Thyroid gland (tissue), 4 donors: Measurements from ENCODE around the gene SLC29A4. TPM values are rescaled to one million over a fixed set of nuclear protein-coding genes. Genes with fewer than 3 reads are reported as not detected.
A peak's percentile ranks its signal among the peaks of the same experiment; 100 is the strongest.

Source experiments
- DNase-seq, 2 donors: peaks; one replicate each; pipeline ENCODE4 v3.0.0-alpha.2; 2019
- H3K27ac ChIP-seq, 3 donors: fragments of 200-600 bp; sonication (generic); 1 replicate in 2 of 3; 2 replicates in 1 of 3; pipeline ENCODE4 v1.5.1; 2016 to 2019; ENCODE audit warnings: mild to moderate bottlenecking in 1 of 3, moderate library complexity in 1 of 3
- H3K27me3 ChIP-seq: fragments of 200-600 bp; sonication (generic); one replicate; pipeline ENCODE4 v1.5.1; 2019
- H3K36me3 ChIP-seq, 2 donors: fragments of 200-600 bp; sonication (generic); one replicate each; pipeline ENCODE4 v1.5.1; 2016 to 2019
- H3K4me1 ChIP-seq, 2 donors: fragments of 200-600 bp; sonication (generic); one replicate each; pipeline ENCODE4 v1.5.1; 2017 to 2019
- H3K4me3 ChIP-seq, 3 donors: fragments of 200-600 bp; sonication (generic); replicated peaks in 1 of 3; 1 replicate in 2 of 3; 2 replicates in 1 of 3; pipeline ENCODE4 v1.5.1; 2016; ENCODE audit warnings: mild to moderate bottlenecking in 1 of 3
- H3K9me3 ChIP-seq: fragments of 200-600 bp; sonication (generic); one replicate; pipeline ENCODE4 v1.5.1; 2017
- POLR2A ChIP-seq, 2 donors: fragments of 450-650 bp; IDR thresholded peaks; one replicate each; pipeline ENCODE4 v1.6.1; 2017; ENCODE audit warnings: antibody characterized with exemption in 2 of 2, mild to moderate bottlenecking in 2 of 2, moderate library complexity in 1 of 2
- WGBS, 2 donors: methylation state at CpG; one replicate each; pipeline ENCODE4 v1.1.5; 2017; 5-methylcytosine and 5-hydroxymethylcytosine counted together
- intact Hi-C: fragments of 100-400 bp; cut with DNase I; formaldehyde crosslinking; loops from one replicate; pipeline ENCODE4 v1.15.1; 2023
- total RNA-seq, 4 donors: library from RNA; depleted of rRNA; stranded (reverse); fragments of >200 nt; gene quantifications; one replicate each; pipeline ENCODE4 v1.2.3, GENCODE V29; 2016
- TF ChIP-seq, protein P1 (sequence below), 6 experiments: fragments of 200-600 bp in 3 of 6; fragments of 450-650 bp in 3 of 6; sonication (generic) in 3 of 6; IDR thresholded peaks; one replicate each; pipeline ENCODE4 v1.5.1; 2016 to 2019; ENCODE audit warnings: antibody characterized with exemption in 6 of 6, mild to moderate bottlenecking in 2 of 6, inconsistent platforms in 1 of 6, moderate library complexity in 1 of 6

Gene SLC29A4
- total RNA-seq, 4 donors from 2014 or later = 8.5 to 23.2 (median 14.4) TPM

DNA sequence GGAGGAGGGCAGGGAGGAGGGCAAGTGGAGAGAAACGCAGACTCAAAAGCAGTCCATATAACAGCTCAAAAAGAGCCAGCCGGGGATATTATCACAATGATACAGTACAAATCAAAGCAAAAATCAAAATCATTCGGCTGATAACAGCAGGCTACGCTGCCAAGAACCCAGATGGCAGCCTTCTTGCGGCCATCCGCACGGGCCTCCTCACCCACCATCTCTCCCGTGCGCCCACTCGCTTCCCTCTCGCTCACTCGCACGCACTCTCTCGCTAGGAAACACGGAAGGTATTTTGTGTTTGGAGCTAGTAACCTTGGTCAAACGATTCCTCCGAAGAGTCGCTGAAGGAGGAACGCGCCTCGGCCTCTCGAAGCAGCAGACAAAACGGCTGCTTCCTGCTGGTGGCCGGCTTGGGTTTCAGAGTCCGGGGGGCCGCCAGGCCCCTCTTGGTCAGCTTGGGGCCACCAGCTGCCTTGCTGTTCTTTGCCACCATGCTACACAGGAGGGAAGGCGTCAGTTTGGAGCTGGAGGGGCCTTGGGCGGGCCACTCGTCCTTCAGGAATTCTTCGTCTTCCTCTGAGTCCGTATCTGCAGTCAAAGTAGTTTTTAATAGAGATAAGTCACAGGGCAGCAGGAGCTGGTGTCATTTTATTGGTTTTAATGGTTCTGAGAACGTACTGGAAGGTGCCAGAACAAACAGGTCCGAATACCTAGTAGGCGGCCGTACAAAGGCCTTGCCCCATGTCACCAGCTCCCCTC lies 68.9 kb downstream of the SLC29A4 start:
- WGBS, 2 donors = 94 to 95% methylated on average over 34 to 35 of the region's 35 CpGs
- DNase-seq = no peak
- peaks cover 8 to 12% of the 10 kb centered on the region in 2 donors for H3K4me1 ChIP-seq
- H3K36me3 ChIP-seq = peaks cover 22 to 27% of the 10 kb centered on the region in 2 donors
- TF ChIP-seq, protein P1, sequence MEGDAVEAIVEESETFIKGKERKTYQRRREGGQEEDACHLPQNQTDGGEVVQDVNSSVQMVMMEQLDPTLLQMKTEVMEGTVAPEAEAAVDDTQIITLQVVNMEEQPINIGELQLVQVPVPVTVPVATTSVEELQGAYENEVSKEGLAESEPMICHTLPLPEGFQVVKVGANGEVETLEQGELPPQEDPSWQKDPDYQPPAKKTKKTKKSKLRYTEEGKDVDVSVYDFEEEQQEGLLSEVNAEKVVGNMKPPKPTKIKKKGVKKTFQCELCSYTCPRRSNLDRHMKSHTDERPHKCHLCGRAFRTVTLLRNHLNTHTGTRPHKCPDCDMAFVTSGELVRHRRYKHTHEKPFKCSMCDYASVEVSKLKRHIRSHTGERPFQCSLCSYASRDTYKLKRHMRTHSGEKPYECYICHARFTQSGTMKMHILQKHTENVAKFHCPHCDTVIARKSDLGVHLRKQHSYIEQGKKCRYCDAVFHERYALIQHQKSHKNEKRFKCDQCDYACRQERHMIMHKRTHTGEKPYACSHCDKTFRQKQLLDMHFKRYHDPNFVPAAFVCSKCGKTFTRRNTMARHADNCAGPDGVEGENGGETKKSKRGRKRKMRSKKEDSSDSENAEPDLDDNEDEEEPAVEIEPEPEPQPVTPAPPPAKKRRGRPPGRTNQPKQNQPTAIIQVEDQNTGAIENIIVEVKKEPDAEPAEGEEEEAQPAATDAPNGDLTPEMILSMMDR (IDR thresholded peaks at IDR 0.05) = no peak
- TF ChIP-seq POLR2A (IDR thresholded peaks at IDR 0.05) = no peak
- H3K9me3 ChIP-seq = no peaks in the 10 kb centered on the region
- no peak overlapping the region for H3K27ac ChIP-seq
- H3K4me3 ChIP-seq = no peak overlapping the region
- H3K27me3 ChIP-seq = no peaks in the 10 kb centered on the region
- intact Hi-C loops = no loop called here

DNA sequence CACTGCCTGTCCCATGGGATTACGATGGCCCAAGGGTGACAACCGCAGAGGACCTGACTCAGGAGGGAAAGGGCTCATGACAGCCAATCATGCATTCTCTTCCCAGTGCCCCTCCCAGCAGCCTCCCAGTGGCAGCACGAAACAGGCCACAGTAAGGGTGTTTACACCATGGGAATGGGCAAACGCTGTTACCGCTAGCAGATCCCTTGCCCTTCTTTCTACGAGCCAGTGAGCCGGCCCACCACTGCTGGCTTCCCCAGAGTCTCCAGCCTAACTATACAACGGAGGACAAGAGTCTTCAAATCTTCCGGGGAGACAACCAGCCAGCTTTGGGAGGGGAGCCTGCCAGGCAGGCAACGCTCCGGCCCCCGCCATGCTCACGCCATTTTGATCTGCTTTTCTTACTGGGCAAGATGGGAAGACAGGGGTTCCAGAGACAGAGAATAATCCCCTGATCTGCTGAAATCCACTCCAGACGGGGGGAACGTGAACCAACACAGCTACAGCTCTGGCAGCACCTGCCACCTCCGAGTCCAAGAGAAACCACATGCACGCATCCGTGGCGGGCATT lies 69.8 kb downstream of the SLC29A4 start:
- H3K36me3 ChIP-seq = peaks cover 27 to 30% of the 10 kb centered on the region in 2 donors
- H3K27ac ChIP-seq = no peak overlapping the region
- H3K27me3 ChIP-seq = no peaks in the 10 kb centered on the region
- H3K4me1 ChIP-seq = peaks cover 10 to 15% of the 10 kb centered on the region in 2 donors
- TF ChIP-seq, protein P1 (IDR thresholded peaks at IDR 0.05) = no peak
- TF ChIP-seq POLR2A (IDR thresholded peaks at IDR 0.05) = no peak
- DNase-seq = no peak
- intact Hi-C loops = no loop called here
- H3K4me3 ChIP-seq = no peak overlapping the region
- WGBS, 2 donors = 95% methylated on average over 17 to 19 of the region's 19 CpGs
- H3K9me3 ChIP-seq = no peaks in the 10 kb centered on the region

DNA sequence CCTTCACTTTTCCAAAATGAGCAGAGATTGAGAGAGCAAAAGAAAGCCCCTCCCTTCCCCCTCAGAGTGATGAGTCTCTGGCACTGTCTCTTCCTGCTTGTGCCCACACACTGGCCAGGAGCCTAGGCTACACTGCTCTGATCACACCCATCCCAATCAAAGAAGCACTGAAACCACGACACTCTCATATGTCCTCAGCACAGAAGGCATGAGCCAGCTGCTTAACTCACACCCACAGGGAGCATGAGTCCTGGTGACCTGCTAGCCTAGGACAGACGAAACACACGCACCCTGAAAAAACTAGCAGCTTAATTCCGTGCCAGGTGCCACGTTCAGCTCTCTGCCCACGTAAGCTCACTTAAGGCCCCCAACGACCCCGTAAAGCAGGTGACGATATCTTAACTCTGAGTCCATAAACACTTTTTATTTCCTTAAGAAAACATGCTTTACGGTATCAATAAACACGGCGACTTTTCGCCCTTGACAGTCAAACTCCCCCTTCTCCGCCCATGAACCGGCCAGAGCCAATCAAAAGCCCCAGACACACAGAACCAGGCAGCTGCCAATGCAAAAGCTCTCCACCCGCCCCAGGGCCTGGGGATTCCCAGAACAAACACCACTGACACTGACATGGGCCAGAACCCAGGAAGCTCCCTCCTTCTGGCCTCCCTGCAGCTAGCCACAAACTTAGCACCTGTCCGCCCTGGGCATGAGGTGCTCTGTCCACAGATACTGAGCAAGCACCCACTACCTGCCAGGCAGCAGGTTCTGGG lies 71.9 kb downstream of the SLC29A4 start:
- Histone ChIP-seq H3K9me3 (no peaks in the 10 kb centered on the region), H3K4me3 (no peak overlapping the region), H3K4me1 (peaks cover 29 to 34% of the 10 kb centered on the region in 2 donors), H3K36me3 (peaks cover 31 to 32% of the 10 kb centered on the region in 2 donors), H3K27ac (no peak overlapping the region), H3K27me3 (no peaks in the 10 kb centered on the region)
- TF ChIP-seq, protein P1 (IDR thresholded peaks at IDR 0.05) = no peak
- TF ChIP-seq POLR2A (IDR thresholded peaks at IDR 0.05) = no peak
- intact Hi-C loops = no loop called here
- WGBS, 2 donors = 63 to 80% methylated on average over 16 to 17 of the region's 17 CpGs
- peak in 1 of 2 donors; percentile 47 for DNase-seq

Other genes with a start within 250 kb of the SLC29A4 start
- 10 to 100 TPM; 10.4 to 21.5 (median 12.2) TPM for gene RBAK, start 237.1 kb upstream of the SLC29A4 start, total RNA-seq
- gene WIPI2, start 92.7 kb upstream of the SLC29A4 start, total RNA-seq = 10 to 100 TPM; 64.1 to 85.2 (median 73.4) TPM
- gene TNRC18, start 140.9 kb downstream of the SLC29A4 start, total RNA-seq = 100 to 1,000 TPM in 2 of 4 donors, 10 to 100 TPM in 2; 47.0 to 173 (median 94.8) TPM
- 10 to 100 TPM in 3 of 4 donors, 1 to 10 TPM in 1; 6.2 to 12.7 (median 10.4) TPM for gene FBXL18, start 230.9 kb downstream of the SLC29A4 start, total RNA-seq
- 1,000 to 10,000 TPM in 3 of 4 donors, 100 to 1,000 TPM in 1; 848 to 2,475 (median 1,538) TPM for gene ACTB, start 247.7 kb downstream of the SLC29A4 start, total RNA-seq